Measurements from ENCODE around the gene NOL12.

DNA sequence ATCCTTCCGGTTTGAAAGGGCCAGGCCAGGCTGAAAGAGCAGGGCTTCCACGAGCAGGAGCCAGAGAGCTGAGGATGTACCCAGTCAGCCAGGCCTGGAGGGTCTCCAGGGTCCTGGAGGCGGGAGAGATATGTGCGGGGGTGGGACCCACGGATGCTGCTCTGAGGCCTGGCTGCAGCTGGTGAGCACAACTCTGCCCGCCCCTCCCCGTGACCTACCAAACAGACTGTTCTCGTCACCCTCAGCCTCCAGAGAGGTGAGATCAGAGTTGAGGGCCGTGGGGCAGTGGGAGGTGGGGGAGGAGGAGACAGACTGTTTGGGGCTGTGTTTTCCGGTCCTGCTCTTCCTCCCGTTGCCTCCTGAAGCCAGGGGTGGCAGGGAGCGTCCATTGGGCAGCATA is 52.9 kb downstream of the NOL12 start:
- TF ChIP-seq GATA2 (IDR thresholded peaks at IDR 0.05; ENCODE audit: low read depth, low read length) (no peak), GATA3 (IDR thresholded peaks at IDR 0.05; ENCODE audit: low read depth, low read length) (no peak)

All from SH-SY5Y (cell line).